Measurements from ENCODE around the gene PHLDB2. TPM values are rescaled to one million over a fixed set of nuclear protein-coding genes. Genes with fewer than 3 reads are reported as not detected.

PHLDB2 gene
- total RNA-seq, 2 donors from 2014 or later, result 15.3 to 32.3 TPM

DNA sequence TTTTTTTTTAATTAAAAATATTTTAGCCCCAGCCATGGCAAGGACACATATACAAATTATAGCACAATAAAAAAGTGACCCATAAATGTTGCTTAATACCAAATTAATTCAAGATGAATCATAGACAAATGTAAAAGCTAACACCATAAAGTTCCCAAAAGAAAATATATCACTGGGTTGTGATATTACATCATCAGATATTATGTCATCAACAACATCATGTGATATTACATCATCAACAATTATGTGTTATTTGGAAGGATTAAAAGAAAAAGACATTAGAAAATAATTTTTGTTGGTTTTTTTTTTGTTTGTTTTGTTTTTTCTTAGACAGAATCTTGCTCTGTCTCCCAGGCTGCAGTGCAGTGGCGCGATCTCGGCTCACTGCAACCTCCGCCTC, 85.3 kb downstream of the PHLDB2 start:
- H3K27ac ChIP-seq, result no peak overlapping the region
- TF ChIP-seq POLR2AphosphoS5 (IDR thresholded peaks at IDR 0.05) (no peak), POLR2A (IDR thresholded peaks at IDR 0.05) (no peak)
- TF ChIP-seq, protein P1, sequence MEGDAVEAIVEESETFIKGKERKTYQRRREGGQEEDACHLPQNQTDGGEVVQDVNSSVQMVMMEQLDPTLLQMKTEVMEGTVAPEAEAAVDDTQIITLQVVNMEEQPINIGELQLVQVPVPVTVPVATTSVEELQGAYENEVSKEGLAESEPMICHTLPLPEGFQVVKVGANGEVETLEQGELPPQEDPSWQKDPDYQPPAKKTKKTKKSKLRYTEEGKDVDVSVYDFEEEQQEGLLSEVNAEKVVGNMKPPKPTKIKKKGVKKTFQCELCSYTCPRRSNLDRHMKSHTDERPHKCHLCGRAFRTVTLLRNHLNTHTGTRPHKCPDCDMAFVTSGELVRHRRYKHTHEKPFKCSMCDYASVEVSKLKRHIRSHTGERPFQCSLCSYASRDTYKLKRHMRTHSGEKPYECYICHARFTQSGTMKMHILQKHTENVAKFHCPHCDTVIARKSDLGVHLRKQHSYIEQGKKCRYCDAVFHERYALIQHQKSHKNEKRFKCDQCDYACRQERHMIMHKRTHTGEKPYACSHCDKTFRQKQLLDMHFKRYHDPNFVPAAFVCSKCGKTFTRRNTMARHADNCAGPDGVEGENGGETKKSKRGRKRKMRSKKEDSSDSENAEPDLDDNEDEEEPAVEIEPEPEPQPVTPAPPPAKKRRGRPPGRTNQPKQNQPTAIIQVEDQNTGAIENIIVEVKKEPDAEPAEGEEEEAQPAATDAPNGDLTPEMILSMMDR (IDR thresholded peaks at IDR 0.05), result no peak
- H3K9me3 ChIP-seq, result no peaks in the 10 kb centered on the region
- no peaks in the 10 kb centered on the region for H3K4me1 ChIP-seq (replicated peaks)
- no peaks in the 10 kb centered on the region for H3K36me3 ChIP-seq
- intact Hi-C loops (cut with DNase I), result no loop called here
- 96% methylated on average over 4 of the region's 4 CpGs for WGBS
- no peak for DNase-seq (ENCODE audit: low spot score)
- H3K4me3 ChIP-seq, result no peak overlapping the region
- no peaks in the 10 kb centered on the region for H3K27me3 ChIP-seq (replicated peaks; ENCODE audit: insufficient read depth)

DNA sequence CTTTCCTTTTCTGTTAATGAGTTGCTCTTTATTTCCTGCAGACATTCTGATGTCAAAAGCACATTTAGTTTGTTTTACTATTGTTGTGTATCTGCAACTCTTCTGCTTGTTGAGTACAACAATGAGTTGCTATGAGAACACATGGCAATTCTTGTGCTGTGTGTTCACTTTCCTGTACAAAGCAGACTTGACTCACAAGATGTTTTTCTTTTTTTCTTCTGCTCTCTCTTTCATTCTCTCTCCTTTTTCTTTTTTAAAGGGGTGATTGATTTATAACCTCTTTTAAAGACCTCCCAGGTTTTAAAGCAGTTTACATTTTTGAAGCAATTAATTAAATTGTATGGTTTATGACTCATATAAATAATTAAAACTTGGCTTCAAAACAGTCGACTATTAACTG, 88.2 kb downstream of the PHLDB2 start:
- no peak overlapping the region for H3K27ac ChIP-seq
- no peaks in the 10 kb centered on the region for H3K9me3 ChIP-seq
- no peak for DNase-seq (ENCODE audit: low spot score)
- H3K36me3 ChIP-seq, result no peaks in the 10 kb centered on the region
- H3K4me1 ChIP-seq (replicated peaks), result no peaks in the 10 kb centered on the region
- no peak for TF ChIP-seq POLR2A (IDR thresholded peaks at IDR 0.05)
- no peak for TF ChIP-seq POLR2AphosphoS5 (IDR thresholded peaks at IDR 0.05)
- TF ChIP-seq, protein P1 (IDR thresholded peaks at IDR 0.05), result no peak
- 3% methylated on average over 1 of the region's 1 CpG for WGBS
- H3K27me3 ChIP-seq (replicated peaks; ENCODE audit: insufficient read depth), result no peaks in the 10 kb centered on the region
- intact Hi-C loops (cut with DNase I), result no loop called here
- H3K4me3 ChIP-seq, result no peak overlapping the region

DNA sequence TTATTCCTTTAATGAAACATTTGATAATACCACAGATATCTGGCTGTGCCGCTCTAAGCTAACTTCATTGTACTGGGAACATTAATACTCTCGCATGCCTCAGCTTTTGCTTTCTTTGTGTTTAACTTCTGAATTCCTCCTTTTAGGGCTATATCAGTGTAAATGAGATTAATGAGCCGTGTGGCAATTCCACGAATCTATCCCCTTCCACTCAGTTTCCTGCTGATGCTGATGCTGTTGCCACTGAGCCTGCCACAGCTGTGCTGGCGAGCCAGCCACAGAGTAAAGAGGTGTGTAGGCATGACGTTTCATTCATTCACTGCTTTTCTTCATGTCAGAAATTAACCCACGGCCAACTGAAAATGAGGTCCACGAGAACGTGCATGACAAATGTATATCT, 89.7 kb downstream of the PHLDB2 start:
- intact Hi-C loops (cut with DNase I), result no loop called here
- no peak for DNase-seq (ENCODE audit: low spot score)
- Histone ChIP-seq H3K36me3 (no peaks in the 10 kb centered on the region), H3K27me3 (replicated peaks; ENCODE audit: insufficient read depth) (no peaks in the 10 kb centered on the region), H3K4me1 (replicated peaks) (no peaks in the 10 kb centered on the region), H3K27ac (no peak overlapping the region), H3K9me3 (no peaks in the 10 kb centered on the region), H3K4me3 (no peak overlapping the region)
- WGBS, result 89% methylated on average over 9 of the region's 9 CpGs
- TF ChIP-seq, protein P1 (IDR thresholded peaks at IDR 0.05), result no peak
- TF ChIP-seq POLR2AphosphoS5 (IDR thresholded peaks at IDR 0.05) (no peak), POLR2A (IDR thresholded peaks at IDR 0.05) (no peak)

DNA sequence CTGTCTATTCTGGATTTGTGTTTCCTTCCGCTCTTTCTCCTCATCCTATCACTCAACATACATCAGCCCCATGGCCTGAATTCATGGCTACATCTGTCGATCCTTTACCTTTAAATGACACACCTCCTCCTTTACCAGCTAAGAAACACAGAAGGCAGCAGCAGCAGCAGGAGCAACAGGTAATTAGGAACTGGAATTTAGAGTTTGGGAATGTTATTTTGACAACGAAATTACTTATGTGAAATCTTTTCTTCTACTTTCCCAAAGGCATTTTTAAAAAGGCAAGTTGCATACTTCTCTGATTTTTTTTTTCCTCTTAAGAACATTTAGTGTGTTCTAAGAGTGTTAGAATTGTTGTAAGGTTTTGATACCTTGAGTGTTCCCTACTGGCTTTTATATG, 90.6 kb downstream of the PHLDB2 start:
- WGBS, result 82% methylated on average over 3 of the region's 3 CpGs
- Histone ChIP-seq H3K27me3 (replicated peaks; ENCODE audit: insufficient read depth) (no peaks in the 10 kb centered on the region), H3K27ac (no peak overlapping the region), H3K9me3 (no peaks in the 10 kb centered on the region), H3K4me3 (no peak overlapping the region), H3K36me3 (no peaks in the 10 kb centered on the region), H3K4me1 (replicated peaks) (no peaks in the 10 kb centered on the region)
- intact Hi-C loops (cut with DNase I), result no loop called here
- TF ChIP-seq POLR2A (IDR thresholded peaks at IDR 0.05), result no peak
- TF ChIP-seq, protein P1 (IDR thresholded peaks at IDR 0.05), result no peak
- no peak for TF ChIP-seq POLR2AphosphoS5 (IDR thresholded peaks at IDR 0.05)
- no peak for DNase-seq (ENCODE audit: low spot score)

DNA sequence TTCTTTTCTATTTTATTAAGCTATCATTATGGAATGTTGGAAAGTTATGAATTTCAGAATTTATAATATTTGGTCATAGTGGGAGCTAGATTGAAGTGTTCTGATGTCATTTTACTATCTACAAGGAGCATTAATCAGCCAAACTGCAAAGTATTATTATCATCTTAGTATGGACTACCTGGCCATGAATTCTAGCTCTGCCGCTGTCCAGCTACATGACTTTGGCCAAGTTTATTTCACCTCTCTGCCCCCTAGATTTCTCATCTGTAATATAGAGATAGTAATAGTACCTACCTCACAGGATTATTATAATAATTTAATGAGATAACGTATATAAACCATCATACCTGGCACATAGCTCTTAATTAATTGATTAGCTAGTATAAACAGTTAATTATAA, 92.0 kb downstream of the PHLDB2 start:
- Histone ChIP-seq H3K4me1 (replicated peaks) (no peaks in the 10 kb centered on the region), H3K27me3 (replicated peaks; ENCODE audit: insufficient read depth) (no peaks in the 10 kb centered on the region), H3K27ac (no peak overlapping the region), H3K4me3 (no peak overlapping the region), H3K36me3 (no peaks in the 10 kb centered on the region), H3K9me3 (no peaks in the 10 kb centered on the region)
- no peak for TF ChIP-seq POLR2AphosphoS5 (IDR thresholded peaks at IDR 0.05)
- TF ChIP-seq, protein P1 (IDR thresholded peaks at IDR 0.05), result no peak
- no peak for TF ChIP-seq POLR2A (IDR thresholded peaks at IDR 0.05)
- intact Hi-C loops (cut with DNase I), result no loop called here
- 96% methylated on average over 2 of the region's 2 CpGs for WGBS
- no peak for DNase-seq (ENCODE audit: low spot score)
